Progenitor cell of endocrine pancreas (in vitro differentiated cells): ENCODE measurements around the gene KCNMA1. TPM values are rescaled to one million over a fixed set of nuclear protein-coding genes. Genes with fewer than 3 reads are reported as not detected.

Experiments used
- DNase-seq: peaks from one replicate; pipeline ENCODE4 v3.0.0; 2021; ENCODE audit warnings: low spot score; ENCODE audit not compliant: unreplicated experiment
- H3K27ac Mint-ChIP-seq: 2 replicates; pipeline ENCODE4 v1.8.0; 2021; ENCODE audit warnings: mild to moderate bottlenecking, moderate library complexity, mixed read lengths
- H3K27me3 Mint-ChIP-seq: 2 replicates; pipeline ENCODE4 v1.8.0; 2021; ENCODE audit warnings: mixed read lengths
- H3K36me3 Mint-ChIP-seq: 2 replicates; pipeline ENCODE4 v1.8.0; 2022; ENCODE audit warnings: mixed read lengths; ENCODE audit not compliant: insufficient read depth
- H3K4me1 Mint-ChIP-seq: 2 replicates; pipeline ENCODE4 v1.8.0; 2021; ENCODE audit warnings: low read depth, mixed read lengths
- H3K4me3 Mint-ChIP-seq: 2 replicates; pipeline ENCODE4 v1.8.0; 2021; ENCODE audit warnings: low read depth, mild to moderate bottlenecking, moderate library complexity, mixed read lengths
- H3K9me3 Mint-ChIP-seq: 2 replicates; pipeline ENCODE4 v1.8.0; 2021; ENCODE audit warnings: low read depth, mixed read lengths
- CTCF ChIP-seq: fragments of 200-600 bp; sonication (generic); IDR thresholded peaks from one replicate; pipeline ENCODE4 v1.5.0; 2021; ENCODE audit warnings: antibody characterized with exemption, mild to moderate bottlenecking; ENCODE audit not compliant: unreplicated experiment
- total RNA-seq: library from RNA; stranded (reverse); gene quantifications from 2 replicates; pipeline ENCODE4 v1.2.1, GENCODE V29; 2021

KCNMA1 gene
- total RNA-seq, 1 donor from 2014 or later: 5.8 TPM

- no peak for DNase-seq
- peaks cover 5% of the 10 kb centered on the region for H3K4me1 Mint-ChIP-seq
- H3K36me3 Mint-ChIP-seq: no peaks in the 10 kb centered on the region
- no peaks in the 10 kb centered on the region for H3K9me3 Mint-ChIP-seq
- no peak for TF ChIP-seq CTCF
- H3K4me3 Mint-ChIP-seq: no peak overlapping the region
- no peak overlapping the region for H3K27ac Mint-ChIP-seq
- H3K27me3 Mint-ChIP-seq: peaks cover 19% of the 10 kb centered on the region
These were observed 77.6 kb downstream of the KCNMA1 start for GRCh38 chr10:77560052-77560451.

GRCh38 chr10:77556990-77557601 lies 80.5 kb downstream of the KCNMA1 start:
- peaks cover 3% of the 10 kb centered on the region for H3K27me3 Mint-ChIP-seq
- no peak overlapping the region for H3K27ac Mint-ChIP-seq
- no peaks in the 10 kb centered on the region for H3K36me3 Mint-ChIP-seq
- no peak overlapping the region for H3K4me3 Mint-ChIP-seq
- TF ChIP-seq CTCF: no peak
- no peaks in the 10 kb centered on the region for H3K4me1 Mint-ChIP-seq
- DNase-seq: no peak
- H3K9me3 Mint-ChIP-seq: no peaks in the 10 kb centered on the region

- no peak overlapping the region for H3K4me3 Mint-ChIP-seq
- no peak for DNase-seq
- TF ChIP-seq CTCF: no peak
- peaks cover 5% of the 10 kb centered on the region for H3K27me3 Mint-ChIP-seq
- no peaks in the 10 kb centered on the region for H3K9me3 Mint-ChIP-seq
- no peaks in the 10 kb centered on the region for H3K4me1 Mint-ChIP-seq
- no peak overlapping the region for H3K27ac Mint-ChIP-seq
- no peaks in the 10 kb centered on the region for H3K36me3 Mint-ChIP-seq
These were observed 81.9 kb downstream of the KCNMA1 start for GRCh38 chr10:77555591-77556212.

GRCh38 chr10:77554996-77555397 lies 82.6 kb downstream of the KCNMA1 start:
- no peak for DNase-seq
- Mint-ChIP-seq H3K4me3 (no peak overlapping the region), H3K36me3 (no peaks in the 10 kb centered on the region), H3K27me3 (peaks cover 4% of the 10 kb centered on the region), H3K4me1 (no peaks in the 10 kb centered on the region), H3K9me3 (no peaks in the 10 kb centered on the region), H3K27ac (no peak overlapping the region)
- TF ChIP-seq CTCF: no peak

- Mint-ChIP-seq H3K27ac (peak overlapping the region; percentile 56), H3K9me3 (no peaks in the 10 kb centered on the region), H3K27me3 (peaks cover 12% of the 10 kb centered on the region), H3K4me3 (no peak overlapping the region), H3K4me1 (no peaks in the 10 kb centered on the region), H3K36me3 (no peaks in the 10 kb centered on the region)
- no peak for DNase-seq
- TF ChIP-seq CTCF: no peak
These were observed 83.6 kb downstream of the KCNMA1 start for GRCh38 chr10:77553966-77554365.
